ENCODE results near the gene DPEP3.

The DPEP3 gene

DNA sequence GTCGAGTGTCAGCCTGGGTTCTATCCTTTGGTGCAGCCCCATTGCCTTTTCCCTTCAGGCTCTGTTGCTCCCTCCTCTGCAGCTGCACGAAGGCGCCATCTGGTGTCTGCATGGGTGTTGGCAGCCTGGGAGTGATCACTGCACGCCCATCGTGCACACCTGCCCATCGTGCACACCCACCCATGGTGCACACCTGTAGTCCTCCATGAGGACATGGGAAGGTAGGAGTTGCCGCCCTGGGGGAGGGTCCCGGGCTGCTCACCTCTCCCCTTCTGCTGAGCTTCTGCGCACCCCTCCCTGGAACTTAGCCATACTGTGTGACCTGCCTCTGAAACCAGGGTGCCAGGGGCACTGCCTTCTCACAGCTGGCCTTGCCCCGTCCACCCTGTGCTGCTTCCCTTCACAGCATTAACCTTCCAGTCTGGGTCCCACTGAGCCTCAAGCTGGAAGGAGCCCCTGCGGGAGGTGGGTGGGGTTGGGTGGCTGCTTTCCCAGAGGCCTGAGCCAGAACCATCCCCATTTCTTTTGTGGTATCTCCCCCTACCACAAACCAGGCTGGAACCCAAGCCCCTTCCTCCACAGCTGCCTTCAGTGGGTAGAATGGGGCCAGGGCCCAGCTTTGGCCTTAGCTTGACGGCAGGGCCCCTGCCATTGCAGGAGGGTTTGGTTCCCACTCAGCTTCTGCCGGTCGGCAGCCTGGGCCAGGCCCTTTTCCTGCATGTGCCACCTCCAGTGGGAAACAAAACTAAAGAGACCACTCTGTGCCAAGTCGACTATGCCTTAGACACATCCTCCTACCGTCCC lies 51.5 kb downstream of the DPEP3 start:
- no peak for DNase-seq (ENCODE audit: low read depth)
- TF ChIP-seq, protein P1, sequence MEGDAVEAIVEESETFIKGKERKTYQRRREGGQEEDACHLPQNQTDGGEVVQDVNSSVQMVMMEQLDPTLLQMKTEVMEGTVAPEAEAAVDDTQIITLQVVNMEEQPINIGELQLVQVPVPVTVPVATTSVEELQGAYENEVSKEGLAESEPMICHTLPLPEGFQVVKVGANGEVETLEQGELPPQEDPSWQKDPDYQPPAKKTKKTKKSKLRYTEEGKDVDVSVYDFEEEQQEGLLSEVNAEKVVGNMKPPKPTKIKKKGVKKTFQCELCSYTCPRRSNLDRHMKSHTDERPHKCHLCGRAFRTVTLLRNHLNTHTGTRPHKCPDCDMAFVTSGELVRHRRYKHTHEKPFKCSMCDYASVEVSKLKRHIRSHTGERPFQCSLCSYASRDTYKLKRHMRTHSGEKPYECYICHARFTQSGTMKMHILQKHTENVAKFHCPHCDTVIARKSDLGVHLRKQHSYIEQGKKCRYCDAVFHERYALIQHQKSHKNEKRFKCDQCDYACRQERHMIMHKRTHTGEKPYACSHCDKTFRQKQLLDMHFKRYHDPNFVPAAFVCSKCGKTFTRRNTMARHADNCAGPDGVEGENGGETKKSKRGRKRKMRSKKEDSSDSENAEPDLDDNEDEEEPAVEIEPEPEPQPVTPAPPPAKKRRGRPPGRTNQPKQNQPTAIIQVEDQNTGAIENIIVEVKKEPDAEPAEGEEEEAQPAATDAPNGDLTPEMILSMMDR (IDR thresholded peaks at IDR 0.05; ENCODE audit: control insufficient read depth, extremely low read depth, insufficient read depth) = peak; percentile 99
- no peak overlapping the region for H3K4me3 ChIP-seq (ENCODE audit: low read depth, low read length)

DNA sequence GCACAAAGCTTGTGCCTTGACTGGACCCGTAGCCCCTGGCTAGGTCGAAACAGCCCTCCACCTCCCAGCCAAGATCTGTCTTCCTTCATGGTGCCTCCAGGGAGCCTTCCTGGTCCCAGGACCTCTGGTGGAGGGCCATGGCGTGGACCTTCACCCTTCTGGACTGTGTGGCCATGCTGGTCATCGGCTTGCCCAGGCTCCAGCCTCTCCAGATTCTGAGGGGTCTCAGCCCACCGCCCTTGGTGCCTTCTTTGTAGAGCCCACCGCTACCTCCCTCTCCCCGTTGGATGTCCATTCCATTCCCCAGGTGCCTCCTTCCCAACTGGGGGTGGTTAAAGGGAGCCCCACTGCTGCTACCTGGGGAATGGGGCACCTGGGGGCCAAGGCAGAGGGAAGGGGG lies 52.2 kb downstream of the DPEP3 start:
- no peak for DNase-seq (ENCODE audit: low read depth)
- TF ChIP-seq, protein P1 (IDR thresholded peaks at IDR 0.05; ENCODE audit: control insufficient read depth, extremely low read depth, insufficient read depth) = no peak
- no peak overlapping the region for H3K4me3 ChIP-seq (ENCODE audit: low read depth, low read length)

DNA sequence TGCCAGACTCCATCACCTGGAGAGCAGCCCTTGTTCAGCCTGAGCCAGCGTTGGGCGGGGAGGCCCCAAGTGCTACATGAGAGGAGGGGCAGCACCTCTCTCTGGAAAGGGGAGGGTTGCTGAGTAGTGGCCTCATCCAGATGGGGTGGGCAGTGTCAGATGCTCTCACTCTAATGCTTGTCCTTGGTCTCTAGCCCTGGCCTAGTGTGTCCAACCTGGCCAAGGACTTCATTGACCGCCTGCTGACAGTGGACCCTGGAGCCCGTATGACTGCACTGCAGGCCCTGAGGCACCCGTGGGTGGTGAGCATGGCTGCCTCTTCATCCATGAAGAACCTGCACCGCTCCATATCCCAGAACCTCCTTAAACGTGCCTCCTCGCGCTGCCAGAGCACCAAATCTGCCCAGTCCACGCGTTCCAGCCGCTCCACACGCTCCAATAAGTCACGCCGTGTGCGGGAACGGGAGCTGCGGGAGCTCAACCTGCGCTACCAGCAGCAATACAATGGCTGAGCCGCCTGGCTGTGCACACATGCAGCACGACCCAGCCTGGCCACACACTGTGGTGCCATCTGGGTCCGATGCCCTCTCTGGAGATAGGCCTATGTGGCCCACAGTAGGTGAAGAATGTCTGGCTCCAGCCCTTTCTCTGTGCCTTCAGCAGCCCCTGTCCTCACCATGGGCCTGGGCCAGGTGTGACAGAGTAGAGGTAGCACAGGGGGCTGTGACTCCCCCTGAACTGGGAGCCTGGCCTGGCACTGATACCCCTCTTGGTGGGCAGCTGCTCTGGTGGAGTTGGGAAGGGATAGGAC lies 53.0 kb downstream of the DPEP3 start:
- H3K4me3 ChIP-seq (ENCODE audit: low read depth, low read length) = no peak overlapping the region
- no peak for DNase-seq (ENCODE audit: low read depth)
- TF ChIP-seq, protein P1 (IDR thresholded peaks at IDR 0.05; ENCODE audit: control insufficient read depth, extremely low read depth, insufficient read depth) = no peak

DNA sequence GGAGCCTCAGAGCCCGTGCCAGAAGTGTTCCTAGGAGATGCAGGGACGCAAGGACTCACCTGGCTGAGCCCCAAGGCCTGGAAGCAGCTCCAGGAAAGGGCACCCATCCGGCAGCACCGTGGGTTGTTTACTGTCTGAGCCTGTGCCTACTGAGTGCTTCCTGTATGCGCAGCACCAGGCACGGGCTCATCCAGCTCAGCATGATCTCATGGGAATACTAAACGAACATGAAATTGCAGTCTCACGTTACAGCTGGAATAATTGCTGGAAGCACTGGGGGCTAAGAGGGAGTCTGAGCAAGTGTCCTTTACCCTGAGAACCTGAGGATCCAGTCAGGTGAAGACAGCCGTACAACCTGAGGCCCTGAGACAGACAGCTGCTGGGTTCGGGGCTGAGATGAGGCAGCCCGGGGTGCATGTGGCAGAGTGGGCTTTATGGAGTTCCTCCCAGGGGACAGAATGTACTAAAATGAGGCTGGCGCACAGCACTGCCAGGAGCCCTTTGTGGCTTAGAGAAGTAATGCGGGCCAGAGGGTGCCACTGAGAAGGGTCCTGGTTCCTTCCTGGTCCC lies 54.0 kb downstream of the DPEP3 start:
- H3K4me3 ChIP-seq (ENCODE audit: low read depth, low read length) = peak overlapping the region; percentile 34
- peak; percentile 96 for DNase-seq (ENCODE audit: low read depth)
- TF ChIP-seq, protein P1 (IDR thresholded peaks at IDR 0.05; ENCODE audit: control insufficient read depth, extremely low read depth, insufficient read depth) = 0 out of 2 replicates have a peak, but pooled peaks have one; percentile 0
